Measurements from ENCODE around the gene CD99.

The CD99 gene

DNA sequence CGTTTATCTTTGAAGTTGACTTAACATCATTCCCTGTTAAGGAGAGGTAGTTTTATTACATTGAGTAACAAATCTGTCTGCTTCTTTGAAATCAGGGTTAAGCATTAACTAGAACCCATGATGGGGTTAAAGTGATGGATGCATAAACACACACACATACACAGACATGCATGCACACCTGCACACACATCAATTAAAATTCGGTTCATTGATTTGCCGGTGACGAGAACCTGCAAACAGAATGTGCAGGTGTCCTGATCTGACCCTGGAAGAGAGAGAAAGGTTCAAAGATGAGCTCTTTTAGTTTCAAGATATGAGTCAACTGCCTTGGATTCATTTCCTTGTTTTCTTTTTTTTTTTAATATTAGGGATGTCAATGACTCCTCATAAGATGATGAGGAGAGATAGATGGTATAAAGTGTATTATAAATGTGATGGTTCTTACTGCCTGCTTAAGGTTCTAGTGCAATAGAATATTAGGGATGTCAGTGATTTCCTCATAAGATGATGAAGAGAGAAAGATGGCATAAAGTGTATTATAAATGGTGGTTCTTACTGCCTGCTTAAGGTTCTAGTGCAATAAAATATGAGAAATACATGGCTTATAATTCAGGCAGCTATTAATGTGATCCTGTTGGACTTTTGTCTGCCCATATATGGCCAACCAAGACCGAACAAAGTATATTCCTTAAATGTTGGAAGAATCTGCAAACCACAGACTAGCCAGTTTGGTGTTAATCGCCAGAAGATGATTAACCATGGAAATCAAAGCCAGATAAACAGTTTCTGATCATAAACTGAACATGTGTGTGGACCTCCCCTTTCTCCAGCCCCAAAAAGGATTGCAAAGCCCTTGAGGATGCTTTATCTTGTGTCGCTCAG lies 14.1 kb upstream of the CD99 start:
- DNase-seq, result no peak

DNA sequence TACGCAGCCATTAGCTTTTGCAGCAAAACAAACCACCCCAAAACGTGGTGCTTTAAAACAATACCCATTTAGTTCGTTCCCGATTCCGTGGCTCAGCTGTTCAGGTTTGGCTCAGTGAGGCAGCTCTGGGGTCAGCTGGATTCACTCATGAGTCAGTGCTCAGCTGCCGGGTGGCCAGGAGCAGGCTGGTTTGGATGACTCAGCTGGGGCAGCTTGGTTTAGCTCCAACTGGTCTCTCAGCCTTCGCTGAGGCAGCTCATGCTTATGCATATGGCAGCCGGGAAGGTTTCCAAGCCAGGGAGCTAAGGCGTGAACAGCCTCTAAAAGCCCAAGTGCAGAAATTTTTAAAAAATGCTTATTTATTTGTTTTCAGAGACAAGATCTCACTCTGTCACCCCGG lies 13.3 kb upstream of the CD99 start:
- no peak for DNase-seq

GRCh38 chrX:2678583-2678982 lies 12.5 kb upstream of the CD99 start:
- DNase-seq, result no peak

DNA sequence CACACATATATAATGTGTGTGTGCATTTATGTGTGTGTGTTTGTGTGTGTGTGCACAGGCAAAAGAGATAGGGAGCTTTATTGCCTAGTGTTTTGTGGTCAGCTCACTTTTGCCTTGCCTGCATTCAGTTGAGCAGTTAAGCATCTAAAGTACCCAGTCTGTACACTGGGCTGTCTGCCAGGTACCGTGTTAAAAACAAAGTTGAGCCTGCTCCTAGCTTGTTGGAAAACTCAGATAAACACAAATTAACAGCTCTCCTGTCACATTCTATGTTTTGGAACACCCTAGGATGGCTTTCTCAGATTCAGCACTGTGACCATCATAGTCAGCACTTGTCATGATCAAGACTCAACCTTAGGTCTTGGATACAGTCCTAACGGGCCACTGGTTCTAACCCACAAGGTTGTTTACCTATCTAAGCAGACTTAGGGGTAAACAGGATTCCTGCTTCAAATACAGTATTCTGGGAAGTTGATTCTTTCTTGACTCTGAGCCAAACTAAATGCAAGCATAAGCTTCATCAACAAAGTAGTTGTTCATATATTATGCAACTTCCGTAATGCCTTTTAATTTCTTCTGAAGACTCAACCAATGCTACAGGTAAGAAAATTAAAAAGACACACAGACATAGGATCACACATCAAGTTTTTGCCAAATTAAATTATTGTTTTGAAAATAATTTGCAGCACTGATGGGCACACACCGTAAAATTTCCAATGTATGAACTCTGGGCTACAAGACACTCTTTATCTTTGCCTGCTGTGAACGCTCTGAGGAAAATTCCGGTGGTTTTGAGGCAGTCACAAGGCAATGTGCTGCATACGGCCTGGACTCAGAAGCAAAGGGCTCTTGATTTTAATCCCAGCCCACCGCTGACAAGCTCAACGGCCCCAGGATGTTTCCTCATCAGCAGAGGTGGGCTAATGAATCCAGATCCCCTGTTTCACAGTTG lies 11.3 kb upstream of the CD99 start:
- no peak for DNase-seq

DNA sequence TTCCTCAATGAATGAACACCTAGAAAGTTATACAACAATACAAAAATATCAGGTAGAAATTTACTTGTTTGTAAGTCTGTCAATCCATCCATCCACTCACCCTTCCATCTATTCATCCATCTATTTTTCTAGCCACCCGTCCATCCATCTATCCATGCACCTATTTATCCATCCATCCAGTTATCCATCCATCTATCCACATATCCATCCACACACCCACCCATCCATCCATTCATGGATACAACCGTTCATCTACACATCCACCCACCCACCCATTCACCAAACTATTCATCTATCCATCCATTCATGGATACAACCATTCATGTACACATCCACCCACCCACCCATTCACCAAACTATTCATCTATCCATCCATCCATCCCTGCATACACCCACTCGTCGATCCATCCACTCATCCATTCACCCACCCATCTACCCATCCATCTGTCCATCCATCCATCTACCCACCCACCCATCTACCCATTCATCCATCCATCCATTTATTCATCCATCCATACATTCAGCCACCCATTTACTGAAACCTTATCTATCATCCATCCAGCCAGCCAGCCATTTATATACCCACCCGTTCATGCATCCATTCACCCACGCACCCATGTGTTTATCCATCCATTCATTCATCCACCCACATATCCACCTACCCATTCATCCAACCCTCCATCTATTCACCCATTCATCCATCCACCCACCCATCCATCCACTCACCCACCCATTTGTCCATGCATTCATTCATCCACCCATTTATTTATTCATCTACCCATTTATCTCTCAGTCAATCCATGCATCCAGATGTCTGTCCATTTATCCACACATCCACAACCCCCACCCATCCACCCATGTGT lies 10.4 kb upstream of the CD99 start:
- DNase-seq, result no peak

- DNase-seq, result no peak
Observed at GRCh38 chrX:2682565-2683177, 8.4 kb upstream of the CD99 start.

GRCh38 chrX:2684256-2684655 lies 6.8 kb upstream of the CD99 start:
- DNase-seq, result no peak

GRCh38 chrX:2685886-2686285 lies 5.2 kb upstream of the CD99 start:
- DNase-seq, result no peak

GRCh38 chrX:2689773-2690666 lies 1.1 kb upstream of the CD99 start:
- no peak for DNase-seq

GRCh38 chrX:2691543-2692220 lies 587 bp downstream of the CD99 start:
- DNase-seq, result no peak

- DNase-seq, result no peak
Observed at GRCh38 chrX:2692221-2693112, 1.4 kb downstream of the CD99 start.

GRCh38 chrX:2693113-2694002 lies 2.3 kb downstream of the CD99 start:
- no peak for DNase-seq

DNA sequence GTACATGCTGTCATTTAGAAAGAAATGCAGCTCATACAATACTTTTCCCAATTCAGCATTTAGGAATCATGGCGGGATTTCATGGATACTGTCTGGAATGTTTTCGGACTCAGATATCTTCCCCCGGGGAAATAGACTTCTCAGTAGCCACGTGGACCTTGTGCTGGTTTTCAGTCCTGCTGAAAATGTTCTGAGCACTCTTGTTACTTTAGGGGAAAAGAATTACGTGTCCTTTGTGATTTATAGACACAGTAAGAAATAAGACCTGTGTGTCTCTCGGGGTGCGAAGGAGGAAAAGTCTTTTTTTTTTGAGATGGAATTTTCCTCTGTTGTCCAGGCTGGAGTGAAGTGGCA lies 3.8 kb downstream of the CD99 start:
- DNase-seq, result no peak

- no peak for DNase-seq
Observed at GRCh38 chrX:2696698-2697215, 5.7 kb downstream of the CD99 start.

DNA sequence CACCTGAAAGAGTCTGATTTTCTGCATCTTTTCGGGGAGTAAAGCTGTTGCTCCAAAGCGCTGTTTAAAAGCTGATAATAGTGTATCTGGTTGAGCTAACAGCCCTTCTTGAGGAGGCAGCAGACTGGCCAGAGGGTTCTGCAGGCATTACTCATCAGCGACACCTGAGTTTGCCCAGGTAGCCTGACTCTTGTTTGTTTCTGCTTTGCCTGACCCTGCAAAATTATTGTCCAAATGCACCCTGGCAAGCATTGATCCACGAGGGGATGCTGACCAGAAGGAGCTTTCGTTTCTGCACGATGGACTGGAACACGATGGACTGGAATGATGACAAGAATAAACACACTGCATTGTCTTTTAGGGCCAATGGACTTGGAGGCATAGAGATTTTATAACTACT lies 6.2 kb downstream of the CD99 start:
- no peak for DNase-seq

- DNase-seq, result no peak
Observed at GRCh38 chrX:2697741-2698299, 6.7 kb downstream of the CD99 start.

GRCh38 chrX:2698604-2699003 lies 7.5 kb downstream of the CD99 start:
- DNase-seq, result no peak

- DNase-seq, result no peak
Observed at GRCh38 chrX:2699959-2700358, 8.9 kb downstream of the CD99 start.

All from NCI-H146 (cell line).